ENCODE measurements around the gene RNF141. TPM values are rescaled to one million over a fixed set of nuclear protein-coding genes. Genes with fewer than 3 reads are reported as not detected.

Gene RNF141
- total RNA-seq, 2 donors from 2014 or later = 34.7 to 42.2 TPM

- no peak overlapping the region for H3K9ac ChIP-seq (ENCODE audit: extremely low read depth, low read length, poor library complexity, severe bottlenecking)
- H3K27me3 ChIP-seq (ENCODE audit: control insufficient read depth, insufficient read depth, low read length, poor library complexity, severe bottlenecking) = no peaks in the 10 kb centered on the region
- no peak overlapping the region for H3K4me3 Mint-ChIP-seq
- no peak for DNase-seq
- no peaks in the 10 kb centered on the region for H3K36me3 Mint-ChIP-seq (ENCODE audit: low read depth)
- no peak overlapping the region for H3K27ac ChIP-seq (ENCODE audit: low read depth, low read length)
- H3K9me3 ChIP-seq (ENCODE audit: control insufficient read depth, low read length) = no peaks in the 10 kb centered on the region
- H3K4me1 Mint-ChIP-seq = peaks cover 6% of the 10 kb centered on the region
- H3K36me3 ChIP-seq (ENCODE audit: control insufficient read depth, insufficient read depth, low read length) = no peaks in the 10 kb centered on the region
- H3K9me3 Mint-ChIP-seq = no peaks in the 10 kb centered on the region
- no peak overlapping the region for H3K27ac Mint-ChIP-seq
- peaks cover 3% of the 10 kb centered on the region for H3K27me3 Mint-ChIP-seq (ENCODE audit: insufficient read depth)
- TF ChIP-seq CTCF (conservative IDR thresholded peaks at IDR 0.05) = no peak
- H3K4me3 ChIP-seq (ENCODE audit: low read length) = no peak overlapping the region
- no peaks in the 10 kb centered on the region for H3K4me1 ChIP-seq (ENCODE audit: control insufficient read depth, insufficient read depth, low read length)
- WGBS, 2 experiments (ENCODE audit: insufficient coverage in 1 of 2, insufficient read length in 1 of 2) = 90 to 95% methylated on average over 3 to 4 of the region's 4 CpGs
Measured at GRCh38 chr11:10565493-10565892, 24.5 kb upstream of the RNF141 start.

GRCh38 chr11:10564696-10565318 lies 23.8 kb upstream of the RNF141 start:
- H3K4me3 Mint-ChIP-seq = no peak overlapping the region
- TF ChIP-seq CTCF (conservative IDR thresholded peaks at IDR 0.05) = peak; percentile 60
- Histone ChIP-seq H3K4me1 (ENCODE audit: control insufficient read depth, insufficient read depth, low read length) (no peaks in the 10 kb centered on the region), H3K9ac (ENCODE audit: extremely low read depth, low read length, poor library complexity, severe bottlenecking) (no peak overlapping the region), H3K27me3 (ENCODE audit: control insufficient read depth, insufficient read depth, low read length, poor library complexity, severe bottlenecking) (no peaks in the 10 kb centered on the region), H3K9me3 (ENCODE audit: control insufficient read depth, low read length) (no peaks in the 10 kb centered on the region), H3K36me3 (ENCODE audit: control insufficient read depth, insufficient read depth, low read length) (no peaks in the 10 kb centered on the region), H3K4me3 (ENCODE audit: low read length) (no peak overlapping the region), H3K27ac (ENCODE audit: low read depth, low read length) (no peak overlapping the region)
- peaks cover 6% of the 10 kb centered on the region for H3K4me1 Mint-ChIP-seq
- H3K9me3 Mint-ChIP-seq = no peaks in the 10 kb centered on the region
- WGBS, 2 experiments (ENCODE audit: insufficient coverage in 1 of 2, insufficient read length in 1 of 2) = no CpG with 5 or more reads among the region's 1 CpG
- peaks cover 3% of the 10 kb centered on the region for H3K27me3 Mint-ChIP-seq (ENCODE audit: insufficient read depth)
- H3K27ac Mint-ChIP-seq = no peak overlapping the region
- no peak for DNase-seq
- no peaks in the 10 kb centered on the region for H3K36me3 Mint-ChIP-seq (ENCODE audit: low read depth)

- Histone ChIP-seq H3K9ac (ENCODE audit: extremely low read depth, low read length, poor library complexity, severe bottlenecking) (no peak overlapping the region), H3K27me3 (ENCODE audit: control insufficient read depth, insufficient read depth, low read length, poor library complexity, severe bottlenecking) (no peaks in the 10 kb centered on the region), H3K9me3 (ENCODE audit: control insufficient read depth, low read length) (no peaks in the 10 kb centered on the region), H3K27ac (ENCODE audit: low read depth, low read length) (no peak overlapping the region), H3K4me3 (ENCODE audit: low read length) (no peak overlapping the region), H3K36me3 (ENCODE audit: control insufficient read depth, insufficient read depth, low read length) (no peaks in the 10 kb centered on the region), H3K4me1 (ENCODE audit: control insufficient read depth, insufficient read depth, low read length) (no peaks in the 10 kb centered on the region)
- no peak for TF ChIP-seq CTCF (conservative IDR thresholded peaks at IDR 0.05)
- H3K4me1 Mint-ChIP-seq = peaks cover 6% of the 10 kb centered on the region
- 93% methylated on average over 3 of the region's 3 CpGs for WGBS, 2 experiments (ENCODE audit: insufficient coverage in 1 of 2, insufficient read length in 1 of 2)
- H3K36me3 Mint-ChIP-seq (ENCODE audit: low read depth) = no peaks in the 10 kb centered on the region
- H3K27ac Mint-ChIP-seq = no peak overlapping the region
- no peaks in the 10 kb centered on the region for H3K9me3 Mint-ChIP-seq
- peaks cover 3% of the 10 kb centered on the region for H3K27me3 Mint-ChIP-seq (ENCODE audit: insufficient read depth)
- H3K4me3 Mint-ChIP-seq = no peak overlapping the region
- DNase-seq = no peak
Measured at GRCh38 chr11:10564030-10564429, 23.0 kb upstream of the RNF141 start.

Data from endodermal cell (in vitro differentiated cells).